ENCODE results near the gene COL23A1.

DNA sequence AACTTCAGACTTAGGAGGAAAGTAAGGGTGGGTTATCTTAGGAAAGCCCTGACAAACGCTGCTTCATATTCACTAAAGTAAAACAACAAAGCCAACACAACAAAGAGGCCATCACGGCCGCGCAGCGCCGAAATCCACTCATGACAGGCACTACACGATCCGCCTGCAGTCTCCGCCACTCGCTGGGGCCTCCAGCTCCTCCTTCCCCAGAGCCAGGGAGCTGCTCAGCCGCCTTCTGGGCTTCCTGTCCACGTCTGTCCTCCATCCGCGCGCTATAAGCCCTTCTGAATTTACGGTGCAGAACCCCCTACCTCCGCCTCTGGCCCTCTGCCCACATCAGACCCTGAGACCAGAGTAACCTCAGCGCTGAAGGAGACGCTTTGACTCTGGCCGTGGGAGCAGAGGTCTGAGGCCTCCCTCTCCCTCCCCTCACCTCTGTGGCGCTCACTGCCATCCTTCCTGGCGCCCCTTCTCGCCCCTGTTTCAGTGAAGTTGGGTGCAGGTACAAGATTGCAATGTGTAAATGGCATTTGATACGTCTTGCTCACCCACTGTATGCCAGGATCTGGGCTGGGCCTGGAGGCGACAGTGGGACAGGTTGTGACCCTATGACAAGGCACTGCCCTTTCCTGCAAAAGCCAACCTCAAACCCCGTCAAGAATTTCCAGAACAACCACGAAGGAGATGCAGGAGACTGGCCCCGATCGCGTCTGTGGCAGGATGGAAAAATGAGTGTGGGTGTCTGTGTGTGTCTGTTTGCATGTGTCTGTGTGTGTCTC, 282.7 kb downstream of the COL23A1 start:
- TF ChIP-seq ZFP36 (IDR thresholded peaks at IDR 0.05; ENCODE audit: borderline replicate concordance, partially characterized antibody): no peak
- TF ChIP-seq CBX8 (IDR thresholded peaks at IDR 0.05): no peak
- TF ChIP-seq, protein P1, sequence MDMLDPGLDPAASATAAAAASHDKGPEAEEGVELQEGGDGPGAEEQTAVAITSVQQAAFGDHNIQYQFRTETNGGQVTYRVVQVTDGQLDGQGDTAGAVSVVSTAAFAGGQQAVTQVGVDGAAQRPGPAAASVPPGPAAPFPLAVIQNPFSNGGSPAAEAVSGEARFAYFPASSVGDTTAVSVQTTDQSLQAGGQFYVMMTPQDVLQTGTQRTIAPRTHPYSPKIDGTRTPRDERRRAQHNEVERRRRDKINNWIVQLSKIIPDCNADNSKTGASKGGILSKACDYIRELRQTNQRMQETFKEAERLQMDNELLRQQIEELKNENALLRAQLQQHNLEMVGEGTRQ (IDR thresholded peaks at IDR 0.05): no peak
- TF ChIP-seq RFX5 (IDR thresholded peaks at IDR 0.05): no peak

Measured in A549 (cell line).